Adrenal gland (tissue), 5 donors: Measurements from ENCODE around the gene ENAH.
A peak's percentile ranks its signal among the peaks of the same experiment; 100 is the strongest.

Experiments used
- POLR2A ChIP-seq, 2 donors: fragments of 450-650 bp; IDR thresholded peaks; one replicate each; pipeline ENCODE4 v1.6.1; 2017; ENCODE audit warnings: antibody characterized with exemption in 2 of 2, mild to moderate bottlenecking in 2 of 2, moderate library complexity in 1 of 2
- TF ChIP-seq, protein P1 (sequence below), 6 experiments: fragments of 450-650 bp in 4 of 6; fragments of 200-600 bp in 2 of 6; sonication (generic) in 1 of 6; IDR thresholded peaks; 1 replicate in 5 of 6; 2 replicates in 1 of 6; pipeline versions ENCODE4 v1.5.1 to v1.8.0; 2016 to 2021; ENCODE audit warnings: antibody characterized with exemption in 6 of 6, mild to moderate bottlenecking in 2 of 6, moderate library complexity in 1 of 6
- donor health status: DM: no; HTN: no; CAD: no.

- TF ChIP-seq, protein P1, sequence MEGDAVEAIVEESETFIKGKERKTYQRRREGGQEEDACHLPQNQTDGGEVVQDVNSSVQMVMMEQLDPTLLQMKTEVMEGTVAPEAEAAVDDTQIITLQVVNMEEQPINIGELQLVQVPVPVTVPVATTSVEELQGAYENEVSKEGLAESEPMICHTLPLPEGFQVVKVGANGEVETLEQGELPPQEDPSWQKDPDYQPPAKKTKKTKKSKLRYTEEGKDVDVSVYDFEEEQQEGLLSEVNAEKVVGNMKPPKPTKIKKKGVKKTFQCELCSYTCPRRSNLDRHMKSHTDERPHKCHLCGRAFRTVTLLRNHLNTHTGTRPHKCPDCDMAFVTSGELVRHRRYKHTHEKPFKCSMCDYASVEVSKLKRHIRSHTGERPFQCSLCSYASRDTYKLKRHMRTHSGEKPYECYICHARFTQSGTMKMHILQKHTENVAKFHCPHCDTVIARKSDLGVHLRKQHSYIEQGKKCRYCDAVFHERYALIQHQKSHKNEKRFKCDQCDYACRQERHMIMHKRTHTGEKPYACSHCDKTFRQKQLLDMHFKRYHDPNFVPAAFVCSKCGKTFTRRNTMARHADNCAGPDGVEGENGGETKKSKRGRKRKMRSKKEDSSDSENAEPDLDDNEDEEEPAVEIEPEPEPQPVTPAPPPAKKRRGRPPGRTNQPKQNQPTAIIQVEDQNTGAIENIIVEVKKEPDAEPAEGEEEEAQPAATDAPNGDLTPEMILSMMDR (IDR thresholded peaks at IDR 0.05): peak; percentile 16 to 50 (median 41)
- no peak for TF ChIP-seq POLR2A (IDR thresholded peaks at IDR 0.05)
Observed at GRCh38 chr1:225572422-225572821, 80.5 kb downstream of the ENAH start.
